GM23338 (cell line): ENCODE data around the gene NFE2. TPM values are rescaled to one million over a fixed set of nuclear protein-coding genes. Genes with fewer than 3 reads are reported as not detected.
A peak's percentile ranks its signal among the peaks of the same experiment; 100 is the strongest.

ENCODE experiments used
- ATAC-seq: fragments of 200-7000 bp; cut with Tn5 transposase; 3 replicates; pipeline ENCODE4 v1.9.1; 2020
- DNase-seq: peaks from one replicate; pipeline ENCODE4 v3.0.0-alpha.2; 2015; ENCODE audit warnings: low spot score
- H2AFZ ChIP-seq: fragments of 200-600 bp; sonication (generic); 2 replicates; pipeline ENCODE4 v1.8.0; 2016; ENCODE audit warnings: antibody characterized with exemption, mild to moderate bottlenecking, moderate library complexity
- H3F3A ChIP-seq: fragments of 200-600 bp; sonication (generic); replicated peaks from 2 replicates; pipeline ENCODE4 v1.8.0; 2017; ENCODE audit warnings: antibody characterized with exemption, mixed run types, low read depth
- H3K27ac ChIP-seq: fragments of 200-600 bp; sonication (generic); 2 replicates; pipeline ENCODE4 v1.6.1; 2016; ENCODE audit warnings: low read depth
- H3K27me3 ChIP-seq: fragments of 200-600 bp; sonication (generic); 2 replicates; pipeline ENCODE4 v1.8.0; 2016; ENCODE audit warnings: mild to moderate bottlenecking, mixed run types, moderate library complexity; ENCODE audit not compliant: insufficient read depth
- H3K36me3 ChIP-seq: fragments of 200-600 bp; sonication (generic); 2 replicates; pipeline ENCODE4 v1.8.0; 2016; ENCODE audit warnings: mild to moderate bottlenecking; ENCODE audit not compliant: insufficient read depth
- H3K4me1 ChIP-seq: fragments of 200-600 bp; sonication (generic); 2 replicates; pipeline ENCODE4 v1.8.0; 2016; ENCODE audit warnings: mild to moderate bottlenecking, moderate library complexity; ENCODE audit not compliant: insufficient read depth
- H3K4me2 ChIP-seq: fragments of 200-600 bp; sonication (generic); 2 replicates; pipeline ENCODE4 v1.7.1; 2017; ENCODE audit warnings: mixed run types
- H3K4me3 ChIP-seq: fragments of 200-600 bp; sonication (generic); 2 replicates; pipeline ENCODE4 v1.6.1; 2016; ENCODE audit warnings: mixed run types
- H3K79me2 ChIP-seq: fragments of 200-600 bp; sonication (generic); replicated peaks from 2 replicates; pipeline ENCODE4 v1.8.0; 2017; ENCODE audit warnings: mild to moderate bottlenecking; ENCODE audit not compliant: insufficient read depth
- H3K9me2 ChIP-seq: fragments of 200-600 bp; sonication (generic); 2 replicates; pipeline ENCODE4 v1.8.0; 2017; ENCODE audit not compliant: insufficient read depth
- H4K20me1 ChIP-seq: fragments of 200-600 bp; sonication (generic); replicated peaks from 2 replicates; pipeline ENCODE4 v1.8.0; 2017; ENCODE audit warnings: mild to moderate bottlenecking; ENCODE audit not compliant: insufficient read depth
- H3K27ac Mint-ChIP-seq: 2 replicates; pipeline ENCODE4 v1.8.0; 2020; ENCODE audit warnings: inconsistent platforms, mild to moderate bottlenecking, moderate library complexity, mixed read lengths
- H3K27me3 Mint-ChIP-seq: 3 replicates; pipeline ENCODE4 v1.8.0; 2022; ENCODE audit warnings: low read depth, mild to moderate bottlenecking, moderate library complexity, mixed read lengths, inconsistent platforms; ENCODE audit not compliant: insufficient read depth, poor library complexity
- H3K36me3 Mint-ChIP-seq: 3 replicates; pipeline ENCODE4 v1.8.0; 2021; ENCODE audit warnings: low read depth, mild to moderate bottlenecking, inconsistent platforms, moderate library complexity, mixed read lengths
- H3K4me1 Mint-ChIP-seq: 3 replicates; pipeline ENCODE4 v1.8.0; 2020; ENCODE audit warnings: mild to moderate bottlenecking, inconsistent platforms, mixed read lengths
- H3K4me3 Mint-ChIP-seq: 3 replicates; pipeline ENCODE4 v1.8.0; 2021; ENCODE audit warnings: moderate library complexity, mild to moderate bottlenecking, inconsistent platforms, mixed read lengths
- H3K9me3 Mint-ChIP-seq: 3 replicates; pipeline ENCODE4 v1.8.0; 2020; ENCODE audit warnings: moderate library complexity, mild to moderate bottlenecking, inconsistent platforms, mixed read lengths
- CREB1 ChIP-seq: fragments of 250-450 bp; sonication (Bioruptor Pico); IDR thresholded peaks from 2 replicates; pipeline ENCODE4 v1.5.0; 2020; ENCODE audit warnings: low read depth, mild to moderate bottlenecking, moderate library complexity
- EZH2 ChIP-seq: fragments of 200-600 bp; sonication (generic); IDR thresholded peaks from one replicate; pipeline ENCODE4 v1.8.0; 2017; ENCODE audit warnings: antibody characterized with exemption, mild to moderate bottlenecking, low read depth; ENCODE audit not compliant: unreplicated experiment
- EZH2phosphoT487 ChIP-seq: fragments of 200-600 bp; sonication (generic); IDR thresholded peaks from one replicate; pipeline ENCODE4 v1.8.1; 2018; ENCODE audit warnings: antibody characterized with exemption; ENCODE audit not compliant: unreplicated experiment
- JUNB ChIP-seq: IDR thresholded peaks from one replicate; pipeline ENCODE4 v1.6.1; 2016; ENCODE audit warnings: antibody characterized with exemption; ENCODE audit not compliant: unreplicated experiment
- NANOG ChIP-seq: IDR thresholded peaks from 2 replicates; pipeline ENCODE4 v1.6.1; 2016; ENCODE audit warnings: antibody characterized with exemption, borderline replicate concordance
- POLR2AphosphoS5 ChIP-seq: IDR thresholded peaks from 2 replicates; pipeline ENCODE4 v1.6.1; 2016; ENCODE audit warnings: antibody characterized with exemption, low read depth
- STAT1 ChIP-seq: IDR thresholded peaks from one replicate; pipeline ENCODE4 v1.6.1; 2016; ENCODE audit warnings: antibody characterized with exemption; ENCODE audit not compliant: unreplicated experiment
- ZNF114 ChIP-seq: fragments of 250-450 bp; sonication (Bioruptor Pico); IDR thresholded peaks from 2 replicates; pipeline ENCODE4 v1.5.0; 2020; ENCODE audit warnings: mild to moderate bottlenecking, moderate library complexity
- ZNF331 ChIP-seq: fragments of 250-450 bp; sonication (Bioruptor Pico); IDR thresholded peaks from 2 replicates; pipeline ENCODE4 v1.5.0; 2020; ENCODE audit warnings: low read depth, mild to moderate bottlenecking, moderate library complexity
- polyA plus RNA-seq: library from polyadenylated mRNA; unstranded; fragments of >200 nt; fragmentation: Nextera tagmentation; extraction: Ambion mirVana; gene quantifications from 2 replicates; pipeline ENCODE4 v1.2.1, GENCODE V29; 2016
- total RNA-seq: library from RNA; depleted of rRNA; stranded (reverse); fragments of >200 nt; shearing (Covaris generic); gene quantifications from 2 replicates; pipeline ENCODE4 v1.2.3, GENCODE V29; 2014
- TF ChIP-seq, protein P1 (sequence below), 2 experiments: fragments of 200-600 bp in 1 of 2; sonication (generic) in 1 of 2; conservative IDR thresholded peaks; 2 replicates each; pipeline versions ENCODE4 v1.5.1 to v1.6.1; 2016 to 2017; ENCODE audit warnings: antibody characterized with exemption in 2 of 2, low read depth in 2 of 2, mild to moderate bottlenecking in 2 of 2, moderate library complexity in 1 of 2
- TF ChIP-seq, protein P2 (sequence below): fragments of 250-450 bp; sonication (Bioruptor Pico); IDR thresholded peaks from 2 replicates; pipeline ENCODE4 v1.5.0; 2020; ENCODE audit warnings: mild to moderate bottlenecking, moderate library complexity
- TF ChIP-seq, protein P3 (sequence below): IDR thresholded peaks from 2 replicates; pipeline ENCODE4 v1.6.1; 2016; ENCODE audit warnings: antibody characterized with exemption
- TF ChIP-seq, protein P4 (sequence below): IDR thresholded peaks from one replicate; pipeline ENCODE4 v1.6.1; 2018; ENCODE audit warnings: antibody characterized with exemption; ENCODE audit not compliant: unreplicated experiment

The NFE2 gene
- total and polyA plus RNA-seq, 2 experiments from 2014 or later = 1.3 to 1.8 TPM

DNA sequence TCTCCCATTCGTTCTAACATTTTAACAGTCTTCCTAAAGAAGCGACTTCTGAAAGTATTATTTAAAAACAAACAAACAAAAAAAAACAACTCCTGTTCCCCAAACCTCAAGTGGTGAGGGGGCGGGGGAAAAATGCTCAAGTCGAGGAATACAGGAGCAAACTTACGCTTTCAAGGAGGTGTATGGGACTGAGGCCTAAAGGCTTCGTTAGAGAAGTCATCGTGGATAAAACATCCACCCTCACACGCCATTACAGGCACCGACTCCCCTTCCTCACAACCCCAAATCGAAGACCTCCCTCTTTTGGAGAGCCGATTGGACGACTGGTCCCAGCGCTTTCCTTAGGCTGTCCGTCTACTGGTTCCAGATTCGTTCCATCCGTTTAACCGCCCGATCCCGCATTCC is 21.6 kb downstream of the NFE2 start:
- peak overlapping the region; percentile 95 for H3K27ac ChIP-seq
- Mint-ChIP-seq H3K27me3 (peaks cover 14% of the 10 kb centered on the region), H3K4me1 (peaks cover 43% of the 10 kb centered on the region), H3K4me3 (no peak overlapping the region), H3K9me3 (peaks cover 7% of the 10 kb centered on the region; the same call in 1 of the 3 replicates), H3K36me3 (peaks cover 7% of the 10 kb centered on the region), H3K27ac (no peak overlapping the region)
- TF ChIP-seq JUNB = no peak
- no peak for TF ChIP-seq CREB1 (CRISPR knock-in tag)
- TF ChIP-seq, protein P1, sequence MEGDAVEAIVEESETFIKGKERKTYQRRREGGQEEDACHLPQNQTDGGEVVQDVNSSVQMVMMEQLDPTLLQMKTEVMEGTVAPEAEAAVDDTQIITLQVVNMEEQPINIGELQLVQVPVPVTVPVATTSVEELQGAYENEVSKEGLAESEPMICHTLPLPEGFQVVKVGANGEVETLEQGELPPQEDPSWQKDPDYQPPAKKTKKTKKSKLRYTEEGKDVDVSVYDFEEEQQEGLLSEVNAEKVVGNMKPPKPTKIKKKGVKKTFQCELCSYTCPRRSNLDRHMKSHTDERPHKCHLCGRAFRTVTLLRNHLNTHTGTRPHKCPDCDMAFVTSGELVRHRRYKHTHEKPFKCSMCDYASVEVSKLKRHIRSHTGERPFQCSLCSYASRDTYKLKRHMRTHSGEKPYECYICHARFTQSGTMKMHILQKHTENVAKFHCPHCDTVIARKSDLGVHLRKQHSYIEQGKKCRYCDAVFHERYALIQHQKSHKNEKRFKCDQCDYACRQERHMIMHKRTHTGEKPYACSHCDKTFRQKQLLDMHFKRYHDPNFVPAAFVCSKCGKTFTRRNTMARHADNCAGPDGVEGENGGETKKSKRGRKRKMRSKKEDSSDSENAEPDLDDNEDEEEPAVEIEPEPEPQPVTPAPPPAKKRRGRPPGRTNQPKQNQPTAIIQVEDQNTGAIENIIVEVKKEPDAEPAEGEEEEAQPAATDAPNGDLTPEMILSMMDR (conservative IDR thresholded peaks at IDR 0.05; ENCODE audit: low read depth in 2 of 2) = no peak
- TF ChIP-seq, protein P2, sequence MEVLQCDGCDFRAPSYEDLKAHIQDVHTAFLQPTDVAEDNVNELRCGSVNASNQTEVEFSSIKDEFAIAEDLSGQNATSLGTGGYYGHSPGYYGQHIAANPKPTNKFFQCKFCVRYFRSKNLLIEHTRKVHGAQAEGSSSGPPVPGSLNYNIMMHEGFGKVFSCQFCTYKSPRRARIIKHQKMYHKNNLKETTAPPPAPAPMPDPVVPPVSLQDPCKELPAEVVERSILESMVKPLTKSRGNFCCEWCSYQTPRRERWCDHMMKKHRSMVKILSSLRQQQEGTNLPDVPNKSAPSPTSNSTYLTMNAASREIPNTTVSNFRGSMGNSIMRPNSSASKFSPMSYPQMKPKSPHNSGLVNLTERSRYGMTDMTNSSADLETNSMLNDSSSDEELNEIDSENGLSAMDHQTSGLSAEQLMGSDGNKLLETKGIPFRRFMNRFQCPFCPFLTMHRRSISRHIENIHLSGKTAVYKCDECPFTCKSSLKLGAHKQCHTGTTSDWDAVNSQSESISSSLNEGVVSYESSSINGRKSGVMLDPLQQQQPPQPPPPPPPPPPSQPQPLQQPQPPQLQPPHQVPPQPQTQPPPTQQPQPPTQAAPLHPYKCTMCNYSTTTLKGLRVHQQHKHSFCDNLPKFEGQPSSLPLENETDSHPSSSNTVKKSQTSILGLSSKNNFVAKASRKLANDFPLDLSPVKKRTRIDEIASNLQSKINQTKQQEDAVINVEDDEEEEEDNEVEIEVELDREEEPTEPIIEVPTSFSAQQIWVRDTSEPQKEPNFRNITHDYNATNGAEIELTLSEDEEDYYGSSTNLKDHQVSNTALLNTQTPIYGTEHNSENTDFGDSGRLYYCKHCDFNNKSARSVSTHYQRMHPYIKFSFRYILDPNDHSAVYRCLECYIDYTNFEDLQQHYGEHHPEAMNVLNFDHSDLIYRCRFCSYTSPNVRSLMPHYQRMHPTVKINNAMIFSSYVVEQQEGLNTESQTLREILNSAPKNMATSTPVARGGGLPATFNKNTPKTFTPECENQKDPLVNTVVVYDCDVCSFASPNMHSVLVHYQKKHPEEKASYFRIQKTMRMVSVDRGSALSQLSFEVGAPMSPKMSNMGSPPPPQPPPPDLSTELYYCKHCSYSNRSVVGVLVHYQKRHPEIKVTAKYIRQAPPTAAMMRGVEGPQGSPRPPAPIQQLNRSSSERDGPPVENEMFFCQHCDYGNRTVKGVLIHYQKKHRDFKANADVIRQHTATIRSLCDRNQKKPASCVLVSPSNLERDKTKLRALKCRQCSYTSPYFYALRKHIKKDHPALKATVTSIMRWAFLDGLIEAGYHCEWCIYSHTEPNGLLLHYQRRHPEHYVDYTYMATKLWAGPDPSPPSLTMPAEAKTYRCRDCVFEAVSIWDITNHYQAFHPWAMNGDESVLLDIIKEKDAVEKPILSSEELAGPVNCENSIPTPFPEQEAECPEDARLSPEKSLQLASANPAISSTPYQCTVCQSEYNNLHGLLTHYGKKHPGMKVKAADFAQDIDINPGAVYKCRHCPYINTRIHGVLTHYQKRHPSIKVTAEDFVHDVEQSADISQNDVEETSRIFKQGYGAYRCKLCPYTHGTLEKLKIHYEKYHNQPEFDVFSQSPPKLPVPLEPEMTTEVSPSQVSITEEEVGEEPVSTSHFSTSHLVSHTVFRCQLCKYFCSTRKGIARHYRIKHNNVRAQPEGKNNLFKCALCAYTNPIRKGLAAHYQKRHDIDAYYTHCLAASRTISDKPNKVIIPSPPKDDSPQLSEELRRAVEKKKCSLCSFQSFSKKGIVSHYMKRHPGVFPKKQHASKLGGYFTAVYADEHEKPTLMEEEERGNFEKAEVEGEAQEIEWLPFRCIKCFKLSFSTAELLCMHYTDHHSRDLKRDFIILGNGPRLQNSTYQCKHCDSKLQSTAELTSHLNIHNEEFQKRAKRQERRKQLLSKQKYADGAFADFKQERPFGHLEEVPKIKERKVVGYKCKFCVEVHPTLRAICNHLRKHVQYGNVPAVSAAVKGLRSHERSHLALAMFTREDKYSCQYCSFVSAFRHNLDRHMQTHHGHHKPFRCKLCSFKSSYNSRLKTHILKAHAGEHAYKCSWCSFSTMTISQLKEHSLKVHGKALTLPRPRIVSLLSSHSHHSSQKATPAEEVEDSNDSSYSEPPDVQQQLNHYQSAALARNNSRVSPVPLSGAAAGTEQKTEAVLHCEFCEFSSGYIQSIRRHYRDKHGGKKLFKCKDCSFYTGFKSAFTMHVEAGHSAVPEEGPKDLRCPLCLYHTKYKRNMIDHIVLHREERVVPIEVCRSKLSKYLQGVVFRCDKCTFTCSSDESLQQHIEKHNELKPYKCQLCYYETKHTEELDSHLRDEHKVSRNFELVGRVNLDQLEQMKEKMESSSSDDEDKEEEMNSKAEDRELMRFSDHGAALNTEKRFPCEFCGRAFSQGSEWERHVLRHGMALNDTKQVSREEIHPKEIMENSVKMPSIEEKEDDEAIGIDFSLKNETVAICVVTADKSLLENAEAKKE (CRISPR knock-in tag) = no peak
- TF ChIP-seq POLR2AphosphoS5 = no peak
- TF ChIP-seq EZH2phosphoT487 = no peak
- no peak for TF ChIP-seq NANOG
- TF ChIP-seq, protein P3, sequence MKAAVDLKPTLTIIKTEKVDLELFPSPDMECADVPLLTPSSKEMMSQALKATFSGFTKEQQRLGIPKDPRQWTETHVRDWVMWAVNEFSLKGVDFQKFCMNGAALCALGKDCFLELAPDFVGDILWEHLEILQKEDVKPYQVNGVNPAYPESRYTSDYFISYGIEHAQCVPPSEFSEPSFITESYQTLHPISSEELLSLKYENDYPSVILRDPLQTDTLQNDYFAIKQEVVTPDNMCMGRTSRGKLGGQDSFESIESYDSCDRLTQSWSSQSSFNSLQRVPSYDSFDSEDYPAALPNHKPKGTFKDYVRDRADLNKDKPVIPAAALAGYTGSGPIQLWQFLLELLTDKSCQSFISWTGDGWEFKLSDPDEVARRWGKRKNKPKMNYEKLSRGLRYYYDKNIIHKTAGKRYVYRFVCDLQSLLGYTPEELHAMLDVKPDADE = no peak
- no peak for TF ChIP-seq EZH2
- TF ChIP-seq ZNF114 (CRISPR knock-in tag) = no peak
- TF ChIP-seq, protein P4, sequence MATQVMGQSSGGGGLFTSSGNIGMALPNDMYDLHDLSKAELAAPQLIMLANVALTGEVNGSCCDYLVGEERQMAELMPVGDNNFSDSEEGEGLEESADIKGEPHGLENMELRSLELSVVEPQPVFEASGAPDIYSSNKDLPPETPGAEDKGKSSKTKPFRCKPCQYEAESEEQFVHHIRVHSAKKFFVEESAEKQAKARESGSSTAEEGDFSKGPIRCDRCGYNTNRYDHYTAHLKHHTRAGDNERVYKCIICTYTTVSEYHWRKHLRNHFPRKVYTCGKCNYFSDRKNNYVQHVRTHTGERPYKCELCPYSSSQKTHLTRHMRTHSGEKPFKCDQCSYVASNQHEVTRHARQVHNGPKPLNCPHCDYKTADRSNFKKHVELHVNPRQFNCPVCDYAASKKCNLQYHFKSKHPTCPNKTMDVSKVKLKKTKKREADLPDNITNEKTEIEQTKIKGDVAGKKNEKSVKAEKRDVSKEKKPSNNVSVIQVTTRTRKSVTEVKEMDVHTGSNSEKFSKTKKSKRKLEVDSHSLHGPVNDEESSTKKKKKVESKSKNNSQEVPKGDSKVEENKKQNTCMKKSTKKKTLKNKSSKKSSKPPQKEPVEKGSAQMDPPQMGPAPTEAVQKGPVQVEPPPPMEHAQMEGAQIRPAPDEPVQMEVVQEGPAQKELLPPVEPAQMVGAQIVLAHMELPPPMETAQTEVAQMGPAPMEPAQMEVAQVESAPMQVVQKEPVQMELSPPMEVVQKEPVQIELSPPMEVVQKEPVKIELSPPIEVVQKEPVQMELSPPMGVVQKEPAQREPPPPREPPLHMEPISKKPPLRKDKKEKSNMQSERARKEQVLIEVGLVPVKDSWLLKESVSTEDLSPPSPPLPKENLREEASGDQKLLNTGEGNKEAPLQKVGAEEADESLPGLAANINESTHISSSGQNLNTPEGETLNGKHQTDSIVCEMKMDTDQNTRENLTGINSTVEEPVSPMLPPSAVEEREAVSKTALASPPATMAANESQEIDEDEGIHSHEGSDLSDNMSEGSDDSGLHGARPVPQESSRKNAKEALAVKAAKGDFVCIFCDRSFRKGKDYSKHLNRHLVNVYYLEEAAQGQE = no peak
- no peak for TF ChIP-seq STAT1
- TF ChIP-seq ZNF331 = no peak
- H3K9me2 ChIP-seq = no peaks in the 10 kb centered on the region
- peaks cover 41% of the 10 kb centered on the region for H3K4me1 ChIP-seq
- H3K4me2 ChIP-seq = peak overlapping the region; percentile 88
- H3F3A ChIP-seq = peaks cover 28% of the 10 kb centered on the region
- H3K79me2 ChIP-seq = peaks cover 87% of the 10 kb centered on the region
- no peak overlapping the region for H2AFZ ChIP-seq
- H4K20me1 ChIP-seq = peaks cover 46% of the 10 kb centered on the region
- DNase-seq = no peak
- ATAC-seq = no peak
- H3K4me3 ChIP-seq = peak overlapping the region; percentile 73
- H3K27me3 ChIP-seq = no peaks in the 10 kb centered on the region
- H3K36me3 ChIP-seq = peaks cover 33% of the 10 kb centered on the region
